NCI-H1105 (cell line): ENCODE results near the gene DHPS.

Experiments used
- DNase-seq: peaks from one replicate; lab custom pipeline; 2025; lab: John Stamatoyannopoulos, UW

The DHPS gene

DNA sequence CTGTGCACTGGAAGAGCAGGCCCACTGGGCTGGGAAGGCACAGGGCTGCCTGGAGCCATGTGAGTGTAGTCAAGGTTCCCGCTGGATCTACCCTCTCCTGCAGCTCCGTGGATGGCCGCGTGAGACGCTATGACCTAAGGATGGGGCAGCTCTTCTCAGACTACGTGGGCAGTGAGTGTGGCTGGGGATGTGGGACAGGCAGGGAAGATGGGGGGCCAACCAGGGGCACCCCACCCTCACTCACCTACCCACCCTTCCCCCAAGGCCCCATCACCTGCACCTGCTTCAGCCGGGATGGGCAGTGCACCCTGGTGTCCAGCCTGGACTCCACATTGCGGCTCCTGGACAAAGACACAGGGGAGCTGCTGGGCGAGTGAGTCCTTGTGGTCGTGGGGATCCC, 8.9 kb downstream of the DHPS start:
- no peak for DNase-seq

GRCh38 chr19:12670159-12670928, 11.3 kb downstream of the DHPS start:
- no peak for DNase-seq

GRCh38 chr19:12669270-12670158, 12.2 kb downstream of the DHPS start:
- peak; percentile 78 for DNase-seq

DNA sequence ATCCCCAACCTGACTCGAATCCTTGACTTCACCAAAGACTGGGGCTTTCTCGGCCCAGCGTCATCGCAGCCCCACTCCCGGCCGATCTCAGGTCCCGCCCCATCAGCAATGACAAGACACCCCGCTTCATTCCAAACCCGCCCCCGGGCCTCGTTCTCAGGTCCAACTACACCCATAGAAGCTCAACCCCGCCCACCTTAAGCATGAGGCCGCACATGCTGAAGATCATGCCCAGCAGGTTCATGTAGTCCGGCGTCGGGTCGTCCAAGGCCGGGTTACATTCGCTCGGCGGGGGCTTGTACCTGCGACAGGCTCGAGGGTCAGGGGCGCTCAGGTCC, 12.8 kb downstream of the DHPS start:
- peak; percentile 29 for DNase-seq

DNA sequence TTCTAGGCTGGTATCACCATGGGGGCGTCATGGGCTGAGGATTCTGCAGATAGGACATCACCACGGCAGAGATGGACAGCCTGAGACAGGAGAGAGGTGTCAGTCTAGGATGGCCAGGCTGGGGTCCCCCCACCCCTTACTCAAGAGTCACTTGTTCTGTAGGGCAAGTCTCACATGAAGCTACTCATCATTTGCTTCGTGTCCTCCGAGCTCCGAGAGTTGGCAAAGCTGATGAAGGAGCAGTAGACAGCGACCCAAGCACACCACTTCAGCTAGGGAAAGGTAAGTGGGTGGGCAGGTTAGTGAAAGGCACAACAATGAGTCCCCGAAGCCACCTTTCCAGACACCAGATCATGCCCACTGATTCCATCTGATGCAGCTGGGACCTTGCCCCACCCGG, 13.3 kb downstream of the DHPS start:
- DNase-seq: no peak

DNA sequence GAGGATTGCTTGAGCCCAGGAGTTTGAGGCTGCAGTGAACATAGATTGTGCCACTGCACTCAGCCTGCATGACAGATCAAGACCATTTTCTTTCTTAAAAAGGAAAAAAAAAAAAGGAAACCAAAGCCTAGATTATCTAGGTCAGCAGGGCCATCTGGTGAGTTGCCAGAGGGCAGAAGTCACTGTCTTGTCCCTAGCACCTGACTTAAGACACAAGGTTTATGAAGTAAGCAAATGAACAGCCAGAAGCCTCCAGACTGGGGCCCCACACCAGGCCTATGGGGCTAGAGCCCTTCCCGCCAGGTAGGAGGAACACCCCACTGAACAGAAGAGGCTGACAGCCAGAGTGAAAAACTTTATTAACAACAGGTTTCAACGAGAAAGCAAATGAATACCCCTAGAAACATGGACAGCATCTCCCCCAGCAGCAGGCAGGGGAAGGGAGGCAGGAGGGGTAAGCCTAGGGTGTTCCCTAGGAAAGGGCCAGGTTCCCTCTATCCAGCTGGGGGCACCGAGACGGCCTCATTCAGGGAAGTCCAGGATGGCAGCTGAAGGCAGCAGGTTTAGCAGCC, 13.9 kb downstream of the DHPS start:
- DNase-seq: no peak

DNA sequence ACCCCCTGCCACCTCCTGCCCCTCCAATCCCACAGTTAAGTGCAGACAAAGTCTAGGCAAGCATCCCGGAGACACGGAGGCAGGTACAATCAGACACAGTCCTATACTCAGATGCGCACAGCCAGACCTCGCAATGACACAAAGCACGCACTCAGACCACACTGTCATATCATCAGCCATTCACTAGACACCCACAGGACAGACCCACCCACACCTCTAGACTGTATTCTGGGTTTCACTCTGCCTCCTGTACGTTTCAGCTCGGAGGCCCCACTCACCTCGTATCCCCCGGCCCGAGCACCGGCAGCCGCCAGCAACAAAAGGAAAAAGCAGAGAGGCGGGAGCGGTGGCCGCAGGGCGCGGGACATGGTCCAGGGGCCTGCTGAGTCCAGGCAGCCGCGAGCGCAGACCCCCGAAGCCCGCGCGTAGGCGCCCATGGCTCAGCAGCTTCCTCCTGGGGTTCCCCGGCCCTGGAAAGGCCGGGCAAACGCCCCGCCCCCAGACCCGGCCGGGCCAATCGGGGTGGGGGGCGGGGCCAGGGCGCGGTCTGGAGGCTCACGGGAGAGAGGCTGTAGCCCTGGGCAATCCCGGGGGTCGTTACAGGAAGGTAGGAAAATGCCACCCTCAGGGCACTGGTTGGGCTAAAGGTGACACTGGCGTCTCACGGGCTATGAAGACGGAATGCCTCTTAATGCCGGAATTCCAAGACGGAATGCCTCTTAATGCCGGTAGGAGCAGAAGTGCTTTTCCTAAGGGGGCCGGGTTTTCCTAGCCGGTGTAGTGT, 15.2 kb downstream of the DHPS start, which contains the start of the genes MAN2B1 and WDR83:
Gene MAN2B1 (minus strand): TSS at position 478 of the 784 bp plus-strand sequence. CDS start 41 bp downstream, at position 437.
Gene WDR83 (plus strand): TSS at position 543 of the 784 bp plus-strand sequence. CDS start 2,984 bp downstream, outside the sequence.
- DNase-seq: peak; percentile 77

- no peak for DNase-seq
Measured at GRCh38 chr19:12665671-12666264, 15.9 kb downstream of the DHPS start.

- no peak for DNase-seq
Measured at GRCh38 chr19:12665281-12665573, 16.5 kb downstream of the DHPS start.

DNA sequence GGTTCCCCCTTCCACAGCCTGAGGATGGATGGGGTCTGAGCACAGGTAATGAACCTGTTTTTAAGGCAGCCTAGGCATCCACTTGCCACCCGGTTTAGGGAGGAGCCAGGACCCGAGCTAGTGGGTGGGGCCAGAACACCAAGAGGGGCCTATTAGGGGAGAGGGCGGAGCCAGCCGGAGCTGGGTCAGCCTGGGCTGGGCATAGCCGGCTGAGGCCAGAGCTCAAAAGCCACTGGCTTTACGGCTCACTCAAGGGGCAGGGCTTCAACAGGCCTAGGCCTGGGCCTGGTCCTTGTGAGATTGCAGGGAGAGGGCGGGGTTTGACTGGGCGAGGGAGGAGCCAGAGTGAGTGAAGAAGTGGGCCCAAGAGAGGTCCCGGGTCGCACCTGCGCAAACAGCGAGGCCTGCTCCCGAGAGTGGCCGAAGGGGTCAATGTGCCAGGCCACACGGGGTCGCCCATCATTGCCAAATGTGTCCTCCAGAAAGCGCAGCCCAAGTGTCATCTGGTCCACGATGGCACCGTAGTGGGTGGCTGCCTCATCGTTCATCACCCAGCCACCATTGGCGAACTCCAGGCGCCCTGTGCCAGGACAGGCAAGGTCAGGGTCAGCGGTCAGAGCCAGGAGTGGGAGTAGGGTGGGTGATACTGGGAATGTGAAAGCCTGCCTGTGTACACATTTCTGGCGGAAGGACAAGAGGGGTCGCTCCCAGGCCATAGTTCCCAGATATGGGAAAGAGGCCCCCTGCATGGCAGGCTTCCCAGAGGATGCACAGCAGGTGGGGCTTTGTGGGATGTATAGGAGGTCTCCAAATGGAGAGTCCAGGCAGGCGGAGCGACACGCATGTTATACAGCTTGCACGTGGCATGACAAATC, 17.0 kb downstream of the DHPS start:
- DNase-seq: no peak

DNA sequence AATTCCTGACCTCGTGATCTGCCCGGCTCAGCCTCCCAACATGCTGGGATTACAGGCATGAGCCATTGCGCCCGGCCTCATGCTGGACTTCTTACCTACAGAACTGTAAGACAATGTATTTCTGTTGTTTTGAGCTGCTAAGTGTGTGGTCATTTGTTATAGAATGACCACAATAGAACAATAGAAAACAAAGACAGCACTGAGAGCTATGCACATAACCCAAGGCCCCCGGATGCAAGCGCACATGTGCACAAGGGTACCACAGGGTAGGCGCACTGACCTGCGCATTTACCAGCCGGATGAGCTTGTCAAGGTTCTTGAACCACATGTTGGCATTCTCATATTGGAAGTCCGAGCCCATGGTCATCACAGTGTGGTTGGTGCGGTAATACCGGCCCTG, 20.7 kb downstream of the DHPS start:
- DNase-seq: no peak

GRCh38 chr19:12657966-12658365, 23.7 kb downstream of the DHPS start:
- no peak for DNase-seq

GRCh38 chr19:12656899-12657571, 24.6 kb downstream of the DHPS start:
- no peak for DNase-seq

GRCh38 chr19:12655546-12655945, 26.1 kb downstream of the DHPS start:
- no peak for DNase-seq

- no peak for DNase-seq
Measured at GRCh38 chr19:12652219-12652618, 29.5 kb downstream of the DHPS start.

GRCh38 chr19:12649941-12650340, 31.7 kb downstream of the DHPS start:
- DNase-seq: no peak

DNA sequence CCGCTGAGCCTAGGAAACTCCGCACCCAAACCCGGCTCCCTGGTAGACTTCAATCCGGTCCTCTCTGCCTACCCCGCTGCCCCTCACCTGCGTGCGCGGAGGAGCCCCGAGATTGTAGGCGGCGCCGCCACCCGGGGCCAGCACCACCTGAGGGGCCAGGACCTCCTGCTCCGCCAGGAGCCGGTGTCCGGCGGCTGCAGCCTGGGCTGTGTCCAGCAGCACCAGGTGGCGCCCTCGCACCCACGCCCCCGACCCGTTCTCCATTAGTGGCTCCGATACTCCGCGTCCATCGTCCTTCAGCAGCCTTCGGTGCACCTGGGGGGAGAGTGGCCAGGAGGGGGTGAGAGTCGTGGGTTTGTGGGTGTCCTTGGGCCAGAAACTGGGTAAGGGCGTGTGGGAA, 33.6 kb downstream of the DHPS start:
- peak; percentile 10 for DNase-seq

DNA sequence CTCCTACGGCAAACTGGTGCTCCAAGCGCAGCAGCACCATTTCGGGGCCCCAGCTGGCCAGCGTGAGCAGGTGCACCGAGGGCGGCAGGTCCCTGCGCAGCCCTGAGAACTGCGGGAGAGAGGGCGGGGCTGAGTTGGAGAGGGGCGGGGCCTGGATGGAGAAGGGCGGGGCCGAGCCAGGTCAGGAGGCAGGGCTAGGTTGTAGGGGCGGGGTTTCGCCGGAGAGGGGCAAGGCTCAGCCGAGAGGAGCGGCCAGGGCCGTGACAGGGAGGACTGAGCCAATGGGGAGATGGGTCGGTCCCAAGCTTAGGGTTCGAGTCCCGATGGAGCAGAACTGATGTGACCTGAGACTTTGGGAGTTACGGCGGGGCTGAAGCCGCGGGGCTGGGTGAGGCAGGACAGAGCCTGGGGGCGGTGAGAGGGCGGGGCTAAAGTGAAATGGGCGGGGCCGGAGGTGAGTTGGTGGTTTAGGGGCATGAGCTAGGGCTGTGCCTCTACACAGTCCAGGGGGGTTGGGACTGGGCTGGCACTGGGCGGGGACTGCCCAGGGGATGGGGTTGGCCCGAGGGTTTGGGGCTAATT, 34.1 kb downstream of the DHPS start:
- DNase-seq: peak; percentile 85

GRCh38 chr19:12647047-12647446, 34.6 kb downstream of the DHPS start:
- DNase-seq: peak; percentile 37

DNA sequence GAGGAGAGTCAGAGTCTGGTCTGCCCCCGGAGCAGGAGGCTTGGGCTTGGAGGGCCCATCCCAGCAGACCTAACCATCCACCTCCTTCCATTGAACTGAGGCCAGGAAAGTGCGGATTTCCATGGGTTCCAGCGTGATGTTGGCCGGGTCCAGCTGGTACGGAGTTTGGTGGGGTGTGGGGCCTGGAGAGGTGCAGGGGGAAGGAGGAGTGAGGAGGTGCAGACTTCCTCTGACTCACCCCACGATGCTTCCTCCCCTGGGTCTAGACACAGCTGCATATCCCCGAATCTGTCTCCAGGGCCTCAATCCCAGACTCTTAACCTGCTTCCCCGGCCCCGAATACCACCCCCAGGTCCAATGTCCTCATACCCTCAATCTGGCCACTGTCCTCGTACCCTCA, 35.1 kb downstream of the DHPS start:
- no peak for DNase-seq
